ENCODE data around the gene DIO2.

DNA sequence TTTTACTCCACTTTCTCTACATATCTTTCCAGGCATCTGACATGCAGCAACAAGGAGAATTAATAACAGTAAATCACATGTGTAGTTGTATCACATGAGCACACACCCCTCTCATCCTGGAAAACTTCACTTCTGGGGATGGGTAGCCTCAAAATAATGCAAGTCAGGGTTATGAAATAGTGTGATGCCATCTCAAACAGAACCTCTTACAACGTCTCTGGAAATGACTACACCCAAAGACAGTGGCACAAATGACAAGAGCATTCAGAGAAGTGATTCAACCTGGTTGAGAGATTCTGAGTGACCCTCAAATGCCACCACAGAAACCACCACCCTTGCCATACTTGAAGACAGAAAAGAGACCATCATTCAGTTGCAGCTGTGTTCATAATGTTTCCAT lies 2.8 kb downstream of the DIO2 start:
- TF ChIP-seq, protein P1, sequence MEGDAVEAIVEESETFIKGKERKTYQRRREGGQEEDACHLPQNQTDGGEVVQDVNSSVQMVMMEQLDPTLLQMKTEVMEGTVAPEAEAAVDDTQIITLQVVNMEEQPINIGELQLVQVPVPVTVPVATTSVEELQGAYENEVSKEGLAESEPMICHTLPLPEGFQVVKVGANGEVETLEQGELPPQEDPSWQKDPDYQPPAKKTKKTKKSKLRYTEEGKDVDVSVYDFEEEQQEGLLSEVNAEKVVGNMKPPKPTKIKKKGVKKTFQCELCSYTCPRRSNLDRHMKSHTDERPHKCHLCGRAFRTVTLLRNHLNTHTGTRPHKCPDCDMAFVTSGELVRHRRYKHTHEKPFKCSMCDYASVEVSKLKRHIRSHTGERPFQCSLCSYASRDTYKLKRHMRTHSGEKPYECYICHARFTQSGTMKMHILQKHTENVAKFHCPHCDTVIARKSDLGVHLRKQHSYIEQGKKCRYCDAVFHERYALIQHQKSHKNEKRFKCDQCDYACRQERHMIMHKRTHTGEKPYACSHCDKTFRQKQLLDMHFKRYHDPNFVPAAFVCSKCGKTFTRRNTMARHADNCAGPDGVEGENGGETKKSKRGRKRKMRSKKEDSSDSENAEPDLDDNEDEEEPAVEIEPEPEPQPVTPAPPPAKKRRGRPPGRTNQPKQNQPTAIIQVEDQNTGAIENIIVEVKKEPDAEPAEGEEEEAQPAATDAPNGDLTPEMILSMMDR (IDR thresholded peaks at IDR 0.05 in 8 of 11, conservative IDR thresholded peaks at IDR 0.05 in 3 of 11) = no peak
- no peak for TF ChIP-seq POLR2A (IDR thresholded peaks at IDR 0.05)
- no peak for TF ChIP-seq POLR2AphosphoS5 (IDR thresholded peaks at IDR 0.05)

All from spleen (tissue), 7 donors.